ENCODE data around the gene TM4SF18.

TM4SF18 gene

GRCh38 chr3:149330609-149331331 is 2.7 kb downstream of the TM4SF18 start:
- DNase-seq (ENCODE audit: low read depth in 2 of 2) = no peak

- DNase-seq (ENCODE audit: low read depth in 2 of 2) = no peak
Measured at GRCh38 chr3:149327156-149327555, 6.3 kb downstream of the TM4SF18 start.

DNA sequence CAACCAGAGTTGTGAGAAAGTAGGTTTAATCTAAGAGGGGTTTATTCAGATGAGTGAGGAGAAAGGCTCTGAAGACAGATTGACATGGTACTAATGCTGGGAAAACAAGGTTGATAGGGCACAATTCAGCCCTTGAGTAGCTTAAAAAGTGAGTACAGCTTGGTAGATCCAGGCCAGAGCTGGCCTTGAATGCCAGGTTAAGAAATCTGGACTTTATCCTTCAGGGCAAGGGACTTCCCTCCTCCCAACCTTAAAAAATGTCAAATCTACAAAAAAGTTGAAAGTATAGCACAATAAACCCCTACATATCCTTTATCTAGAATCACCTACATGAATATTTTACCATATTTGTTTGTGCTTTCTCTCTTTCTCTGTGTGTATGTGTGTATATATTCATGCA is 7.9 kb downstream of the TM4SF18 start:
- DNase-seq (ENCODE audit: low read depth in 2 of 2) = no peak

- DNase-seq (ENCODE audit: low read depth in 2 of 2) = no peak
Measured at GRCh38 chr3:149324332-149324731, 9.1 kb downstream of the TM4SF18 start.

DNA sequence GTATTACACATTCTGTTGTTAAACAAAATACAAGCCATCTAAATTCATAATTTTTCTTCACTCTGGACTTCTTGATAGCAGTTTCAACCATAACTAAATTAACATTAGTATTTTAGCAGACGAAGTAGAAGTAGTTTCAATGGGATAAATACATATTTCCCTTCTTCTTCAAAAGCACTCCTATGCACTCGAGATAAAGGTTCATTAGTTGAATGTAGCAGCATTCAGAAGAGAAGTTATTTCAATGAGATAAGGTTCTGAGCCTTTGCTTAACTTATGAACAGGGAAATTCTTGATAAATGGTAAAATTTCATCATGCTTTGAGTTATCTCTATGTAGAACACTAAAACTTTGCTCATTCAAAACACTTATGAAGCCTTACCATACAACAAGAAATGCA is 11.8 kb downstream of the TM4SF18 start:
- DNase-seq (ENCODE audit: low read depth in 2 of 2) = no peak

GRCh38 chr3:149321136-149321535 is 12.3 kb downstream of the TM4SF18 start:
- no peak for DNase-seq (ENCODE audit: low read depth in 2 of 2)

- DNase-seq (ENCODE audit: low read depth in 2 of 2) = no peak
Measured at GRCh38 chr3:149319750-149320149, 13.7 kb downstream of the TM4SF18 start.

DNA sequence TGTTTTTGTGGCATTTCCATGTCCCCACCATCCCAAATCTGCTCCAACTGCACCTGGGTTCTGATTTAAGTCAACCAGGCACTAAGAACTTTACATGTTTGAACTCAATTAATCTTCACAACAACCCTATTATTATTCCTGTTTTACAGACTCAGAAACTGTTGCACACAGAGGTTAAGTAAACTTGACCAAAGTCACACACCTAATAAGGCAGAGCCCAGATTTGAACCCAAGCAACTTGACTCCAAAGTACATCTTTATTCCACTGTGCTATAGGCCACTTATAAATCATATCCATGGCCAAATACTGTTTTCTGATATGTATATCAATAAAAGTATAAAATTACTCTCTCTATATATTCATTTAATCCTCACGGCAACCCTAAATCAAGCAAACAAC is 16.4 kb downstream of the TM4SF18 start:
- DNase-seq (ENCODE audit: low read depth in 2 of 2) = no peak

DNA sequence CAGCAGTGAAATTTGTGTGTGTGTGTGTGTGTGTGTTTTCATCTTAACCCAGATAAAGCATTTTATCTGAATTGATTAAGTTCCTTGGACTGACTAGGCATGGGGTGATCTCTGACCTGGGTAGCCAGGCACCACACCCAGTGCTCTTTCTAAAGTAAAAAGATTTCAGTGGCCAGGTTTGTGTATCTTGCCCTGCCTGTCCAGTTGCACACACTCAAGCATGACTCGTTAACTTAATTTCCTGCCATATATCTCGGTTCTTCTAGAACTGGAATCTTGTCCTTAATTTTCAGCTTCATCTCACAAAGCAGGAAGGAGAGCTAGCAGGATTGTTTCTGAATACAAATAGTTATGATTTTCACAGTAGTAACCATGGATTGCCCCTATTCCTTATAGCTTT is 17.0 kb downstream of the TM4SF18 start:
- no peak for DNase-seq (ENCODE audit: low read depth in 2 of 2)

- no peak for DNase-seq (ENCODE audit: low read depth in 2 of 2)
Measured at GRCh38 chr3:149315694-149316093, 17.7 kb downstream of the TM4SF18 start.

DNA sequence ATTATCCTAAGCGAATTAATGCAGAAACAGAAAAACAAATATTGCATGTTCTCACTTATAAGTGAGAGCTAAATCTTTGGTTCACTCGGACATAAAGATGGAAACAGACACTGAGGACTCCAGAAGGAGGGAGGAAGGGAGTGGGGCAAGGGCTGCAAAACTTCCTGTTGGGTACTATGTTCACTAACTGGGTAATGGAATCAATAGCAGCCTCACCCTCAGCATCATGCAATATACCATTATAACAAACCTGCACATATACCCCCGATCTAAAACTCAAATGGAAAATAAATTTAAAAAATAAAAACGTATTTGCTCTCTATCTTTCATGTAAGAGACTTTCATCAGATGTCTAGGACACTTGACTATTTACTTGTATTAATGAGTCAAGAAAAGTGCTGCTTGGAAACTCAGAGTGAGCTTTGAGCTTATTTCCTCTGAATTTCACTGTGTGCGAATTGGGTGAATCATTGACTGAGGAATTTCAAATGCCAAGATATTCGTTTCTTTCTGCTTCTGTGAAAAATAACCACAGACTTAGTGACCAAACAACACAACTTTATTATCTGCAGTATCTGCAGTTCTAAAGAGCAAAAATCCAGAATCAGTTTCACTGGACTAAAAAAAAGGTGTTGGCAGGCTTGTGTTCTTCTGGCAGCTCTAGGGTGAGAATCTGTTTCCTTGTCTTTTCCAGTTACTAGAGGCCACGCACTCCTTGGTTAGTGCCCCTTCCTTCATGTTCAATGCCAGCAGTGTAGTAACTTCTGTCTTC is 18.4 kb downstream of the TM4SF18 start:
- DNase-seq (ENCODE audit: low read depth in 2 of 2) = no peak

DNA sequence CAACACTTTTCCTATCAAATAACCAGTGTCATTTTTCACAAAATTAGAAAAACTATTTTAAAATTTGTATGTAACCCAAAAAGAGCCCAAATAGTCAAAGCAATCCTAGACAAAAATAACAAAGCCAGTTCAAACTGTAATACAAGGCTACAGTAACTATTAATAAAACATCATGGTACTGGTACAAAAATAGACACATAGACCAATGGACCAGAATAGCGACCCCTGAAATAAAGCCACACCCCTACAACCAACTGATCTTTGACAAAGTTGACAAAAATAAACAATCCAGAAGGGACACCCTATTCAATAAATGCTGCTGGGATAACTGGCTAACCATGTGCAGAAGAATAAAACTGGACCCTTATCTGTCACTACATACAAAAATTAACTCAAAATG is 19.9 kb downstream of the TM4SF18 start:
- no peak for DNase-seq (ENCODE audit: low read depth in 2 of 2)

GRCh38 chr3:149310796-149311534 is 22.5 kb downstream of the TM4SF18 start:
- DNase-seq (ENCODE audit: low read depth in 2 of 2) = no peak

GRCh38 chr3:149307435-149307783 is 26.0 kb downstream of the TM4SF18 start:
- DNase-seq (ENCODE audit: low read depth in 2 of 2) = no peak

DNA sequence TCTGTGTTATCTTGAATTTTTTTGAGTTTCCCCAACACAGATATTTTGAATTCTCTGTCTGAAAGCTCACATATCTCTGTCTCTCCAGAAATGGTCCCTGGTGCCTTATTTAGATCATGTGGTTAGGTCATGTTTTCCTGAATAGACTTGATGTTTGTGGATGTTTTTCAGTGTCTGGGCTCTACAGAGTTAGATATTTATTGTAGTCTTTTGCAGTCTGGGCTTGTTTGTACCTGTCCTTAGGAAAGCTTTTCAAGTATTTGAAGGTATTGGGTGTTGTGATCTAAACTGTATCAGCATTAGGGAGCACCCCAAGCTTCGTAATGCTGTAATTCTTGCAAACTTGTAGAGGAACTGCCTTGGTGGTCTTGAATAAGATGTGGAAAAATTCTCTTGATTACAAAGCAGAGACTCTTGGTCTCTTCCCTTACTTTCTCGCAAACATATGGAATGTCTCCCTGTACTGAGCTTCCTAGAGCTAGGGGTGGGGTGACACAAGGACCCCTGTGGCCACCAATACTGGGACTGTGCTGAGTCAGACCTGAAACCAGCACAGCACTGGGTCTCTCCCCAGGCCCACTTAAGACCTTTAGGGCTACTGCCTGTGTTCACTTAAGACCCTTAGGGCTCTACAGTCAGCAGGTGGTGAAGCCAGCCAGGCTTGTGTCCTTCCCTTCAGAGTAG is 26.5 kb downstream of the TM4SF18 start:
- no peak for DNase-seq (ENCODE audit: low read depth in 2 of 2)

- no peak for DNase-seq (ENCODE audit: low read depth in 2 of 2)
Measured at GRCh38 chr3:149305376-149305775, 28.1 kb downstream of the TM4SF18 start.

DNA sequence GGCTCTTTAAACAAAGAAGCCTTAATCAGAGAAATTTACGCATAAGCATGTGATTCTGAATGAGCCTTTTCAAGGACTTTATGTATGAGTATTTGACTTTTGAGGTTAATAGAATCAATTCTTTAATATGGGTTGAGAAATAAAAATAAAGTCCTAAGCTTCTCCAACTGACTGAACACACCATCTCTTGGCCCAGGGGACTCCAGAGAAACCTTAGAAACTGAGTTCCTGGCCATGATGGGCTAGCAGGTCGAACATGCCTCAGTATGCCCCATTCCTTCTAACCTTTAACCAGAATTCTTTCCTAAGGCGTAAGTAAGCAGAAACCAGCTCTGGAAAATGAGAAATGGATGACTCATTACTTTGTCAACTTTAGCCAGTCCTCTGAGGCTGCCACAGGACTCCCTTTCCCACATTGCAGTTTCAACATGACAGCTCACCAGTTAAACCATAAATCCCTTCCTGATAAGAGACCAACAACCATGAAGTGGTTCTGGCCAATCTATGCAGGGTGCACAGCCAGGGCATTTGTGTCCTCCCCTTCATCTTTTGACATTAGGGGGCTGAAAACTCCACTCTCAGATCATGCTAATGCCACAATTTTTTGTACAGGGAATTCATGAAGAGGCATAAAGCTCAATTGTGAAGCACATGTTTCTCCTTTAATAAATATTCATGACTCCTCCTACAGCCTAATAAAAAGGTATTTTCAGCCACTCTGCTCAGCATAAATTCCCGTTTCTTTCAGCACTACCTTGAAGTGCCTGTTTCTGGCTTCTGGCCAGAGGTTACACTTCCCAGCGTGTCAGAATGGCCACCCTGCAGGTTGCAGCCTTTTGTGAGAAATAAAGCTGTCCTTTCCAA is 33.3 kb downstream of the TM4SF18 start:
- no peak for DNase-seq (ENCODE audit: low read depth in 2 of 2)

DNA sequence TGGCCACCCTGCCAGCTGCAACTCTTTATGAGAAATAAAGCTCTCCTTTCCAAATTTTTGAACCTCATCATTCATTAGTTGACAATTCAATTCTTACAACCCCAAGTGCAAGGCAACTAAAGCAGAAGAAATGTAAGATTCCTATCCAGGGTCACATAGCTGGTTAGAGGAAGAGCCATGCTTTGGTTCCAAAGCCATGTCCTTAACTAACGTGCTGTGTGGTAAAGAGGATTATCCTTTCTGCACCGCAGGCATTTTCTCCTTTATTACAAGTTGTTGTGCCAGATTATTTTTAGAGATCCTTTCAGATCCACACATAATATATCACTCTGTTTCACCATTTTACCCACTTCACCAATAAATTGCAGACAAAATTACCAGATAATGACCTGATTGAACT is 36.5 kb downstream of the TM4SF18 start:
- no peak for DNase-seq (ENCODE audit: low read depth in 2 of 2)

GRCh38 chr3:149292666-149293065 is 40.8 kb downstream of the TM4SF18 start:
- no peak for DNase-seq (ENCODE audit: low read depth in 2 of 2)

GRCh38 chr3:149291178-149291577 is 42.3 kb downstream of the TM4SF18 start:
- DNase-seq (ENCODE audit: low read depth in 2 of 2) = no peak

GRCh38 chr3:149288655-149289054 is 44.8 kb downstream of the TM4SF18 start:
- no peak for DNase-seq (ENCODE audit: low read depth in 2 of 2)

Data from stimulated activated CD4-positive, alpha-beta T cell treated with anti-CD3 and anti-CD28 coated beads, Interleukin-4, amount 100 ng/mL, for 48 hours (primary cell).